Measurements from ENCODE around the gene PTGFR. TPM values are rescaled to one million over a fixed set of nuclear protein-coding genes. Genes with fewer than 3 reads are reported as not detected.

Gene PTGFR
- total RNA-seq: 0.35 and 1.5 TPM in 2 replicates

GRCh38 chr1:78490861-78491450, at the start of gene PTGFR:
PTGFR (plus strand) TSS chr1:78490974; CDS start chr1:78492744, 1,770 bp downstream.
- DNase-seq (ENCODE audit: extremely low read depth, low read depth, low spot score): no peak

- DNase-seq (ENCODE audit: extremely low read depth, low read depth, low spot score): no peak
These were observed 48.9 kb upstream of the PTGFR start for GRCh38 chr1:78441921-78442320.

GRCh38 chr1:78447086-78447485, 43.7 kb upstream of the PTGFR start:
- no peak for DNase-seq (ENCODE audit: extremely low read depth, low read depth, low spot score)

GRCh38 chr1:78464449-78464891, 26.3 kb upstream of the PTGFR start:
- DNase-seq (ENCODE audit: extremely low read depth, low read depth, low spot score): no peak

GRCh38 chr1:78465143-78465542, 25.6 kb upstream of the PTGFR start:
- no peak for DNase-seq (ENCODE audit: extremely low read depth, low read depth, low spot score)

GRCh38 chr1:78468521-78468920, 22.3 kb upstream of the PTGFR start:
- DNase-seq (ENCODE audit: extremely low read depth, low read depth, low spot score): no peak

- DNase-seq (ENCODE audit: extremely low read depth, low read depth, low spot score): no peak
These were observed 21.2 kb upstream of the PTGFR start for GRCh38 chr1:78469576-78469975.

- no peak for DNase-seq (ENCODE audit: extremely low read depth, low read depth, low spot score)
These were observed 18.7 kb upstream of the PTGFR start for GRCh38 chr1:78471890-78472620.

- no peak for DNase-seq (ENCODE audit: extremely low read depth, low read depth, low spot score)
These were observed 17.8 kb upstream of the PTGFR start for GRCh38 chr1:78472851-78473496.

GRCh38 chr1:78474092-78474491, 16.7 kb upstream of the PTGFR start:
- DNase-seq (ENCODE audit: extremely low read depth, low read depth, low spot score): no peak

- no peak for DNase-seq (ENCODE audit: extremely low read depth, low read depth, low spot score)
These were observed 14.7 kb upstream of the PTGFR start for GRCh38 chr1:78475888-78476610.

- no peak for DNase-seq (ENCODE audit: extremely low read depth, low read depth, low spot score)
These were observed 6.9 kb upstream of the PTGFR start for GRCh38 chr1:78483903-78484302.

- DNase-seq (ENCODE audit: extremely low read depth, low read depth, low spot score): no peak
These were observed 787 bp downstream of the PTGFR start for GRCh38 chr1:78491451-78492071.

GRCh38 chr1:78492386-78492950, 1.7 kb downstream of the PTGFR start:
- no peak for DNase-seq (ENCODE audit: extremely low read depth, low read depth, low spot score)

- DNase-seq (ENCODE audit: extremely low read depth, low read depth, low spot score): no peak
These were observed 2.7 kb downstream of the PTGFR start for GRCh38 chr1:78493451-78493850.

- no peak for DNase-seq (ENCODE audit: extremely low read depth, low read depth, low spot score)
These were observed 6.4 kb downstream of the PTGFR start for GRCh38 chr1:78497201-78497600.

- DNase-seq (ENCODE audit: extremely low read depth, low read depth, low spot score): no peak
These were observed 9.8 kb downstream of the PTGFR start for GRCh38 chr1:78500529-78500928.

GRCh38 chr1:78501203-78501602, 10.4 kb downstream of the PTGFR start:
- DNase-seq (ENCODE audit: extremely low read depth, low read depth, low spot score): no peak

GRCh38 chr1:78511334-78511733, 20.6 kb downstream of the PTGFR start:
- DNase-seq (ENCODE audit: extremely low read depth, low read depth, low spot score): no peak

- no peak for DNase-seq (ENCODE audit: extremely low read depth, low read depth, low spot score)
These were observed 25.9 kb downstream of the PTGFR start for GRCh38 chr1:78516716-78517115.

GRCh38 chr1:78519446-78519845, 28.7 kb downstream of the PTGFR start:
- no peak for DNase-seq (ENCODE audit: extremely low read depth, low read depth, low spot score)
